Tibial nerve (tissue), 4 donors: ENCODE data around the gene THSD4.

ENCODE experiments used
- CTCF ChIP-seq, 5 experiments: fragments of 200-600 bp in 3 of 5; fragments of 450-650 bp in 2 of 5; sonication (generic) in 3 of 5; IDR thresholded peaks; one replicate each; pipeline ENCODE4 v1.5.1; 2016 to 2019; ENCODE audit warnings: antibody characterized with exemption in 5 of 5, mild to moderate bottlenecking in 3 of 5, moderate library complexity in 2 of 5
- EP300 ChIP-seq, 2 donors: sonication (generic); formaldehyde crosslinking; IDR thresholded peaks; one replicate each; pipeline ENCODE4 v1.6.1; 2017; ENCODE audit warnings: antibody characterized with exemption in 2 of 2, mild to moderate bottlenecking in 1 of 2

- no peak for TF ChIP-seq CTCF (IDR thresholded peaks at IDR 0.05)
- no peak for TF ChIP-seq EP300 (IDR thresholded peaks at IDR 0.05)
These were observed 157.7 kb downstream of the THSD4 start for GRCh38 chr15:71272932-71273331.
